Hepatocyte (in vitro differentiated cells): ENCODE results near the gene RPH3AL.

Experiments
- CTCF ChIP-seq: fragments of 200-600 bp; sonication (generic); IDR thresholded peaks from 2 replicates; pipeline ENCODE4 v1.5.1; 2016; ENCODE audit warnings: antibody characterized with exemption, mild to moderate bottlenecking; ENCODE audit not compliant: poor library complexity
- EZH2 ChIP-seq: fragments of 200-600 bp; sonication (generic); IDR thresholded peaks from 2 replicates; pipeline ENCODE4 v1.6.1; 2016; ENCODE audit warnings: antibody characterized with exemption, mild to moderate bottlenecking, borderline replicate concordance

DNA sequence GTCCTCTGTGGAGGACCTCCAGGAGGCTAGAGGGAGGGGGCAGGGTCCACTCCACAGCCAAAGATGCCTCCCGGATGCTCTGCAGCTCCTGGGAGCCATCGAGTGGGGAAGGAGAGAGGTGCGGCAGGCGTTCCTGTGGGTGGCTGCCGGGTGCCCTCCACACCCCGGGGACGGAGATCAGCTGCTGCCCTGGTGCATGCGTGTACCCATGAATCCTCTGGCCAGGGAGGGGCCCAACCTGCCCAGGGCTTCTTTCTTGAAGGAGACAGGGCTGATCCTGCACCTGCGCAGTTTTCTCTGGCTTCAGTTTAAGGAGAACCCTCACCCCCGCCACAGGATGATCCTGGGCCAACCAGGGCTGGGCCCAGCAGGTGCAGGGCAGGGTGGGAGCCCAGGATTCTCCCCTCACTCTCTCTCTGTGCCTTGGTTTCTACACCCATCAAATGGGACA lies 137.7 kb downstream of the RPH3AL start:
- TF ChIP-seq CTCF (no peak), EZH2 (no peak)
